ENCODE data around the gene VWA2.

The VWA2 gene

DNA sequence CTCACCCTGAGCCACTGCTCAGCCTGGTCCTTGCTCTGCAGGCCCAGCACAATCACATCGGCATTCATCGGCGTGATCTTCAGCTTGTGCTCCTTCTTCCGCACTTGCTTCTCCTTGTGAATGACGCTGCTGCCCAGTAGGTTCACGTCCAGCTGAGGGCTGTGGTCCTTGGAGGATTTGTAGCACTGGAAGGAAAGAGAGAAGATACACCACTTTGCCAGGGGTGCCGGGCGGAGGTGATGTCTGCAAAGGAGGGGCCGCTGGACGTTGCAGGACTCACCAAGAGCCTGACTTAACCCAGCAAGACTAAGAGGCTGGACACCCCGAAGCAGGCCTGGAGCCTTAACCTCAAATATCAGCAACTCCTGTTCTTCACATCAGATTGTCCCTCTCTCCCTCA lies 74.8 kb downstream of the VWA2 start:
- Histone ChIP-seq H3K36me3 (ENCODE audit: insufficient read depth, low read length) (no peaks in the 10 kb centered on the region), H3F3A (ENCODE audit: low read depth) (no peaks in the 10 kb centered on the region), H3K9me2 (replicated peaks; ENCODE audit: low read depth, low read length) (no peaks in the 10 kb centered on the region), H3K9ac (ENCODE audit: low read depth, low read length, poor library complexity, severe bottlenecking) (no peak overlapping the region), H3K4me2 (ENCODE audit: low read depth, low read length, poor library complexity, severe bottlenecking) (no peak overlapping the region), H3K27me3 (ENCODE audit: insufficient read depth, low read length, poor library complexity, severe bottlenecking) (no peaks in the 10 kb centered on the region), H2AFZ (ENCODE audit: low read length) (no peak overlapping the region), H3K79me2 (ENCODE audit: insufficient read depth, low read length) (no peaks in the 10 kb centered on the region), H3K4me1 (ENCODE audit: insufficient read depth, low read length, poor library complexity, severe bottlenecking) (peaks cover 11% of the 10 kb centered on the region), H3K9me3 (ENCODE audit: insufficient read depth, low read depth, low read length) (no peaks in the 10 kb centered on the region), H4K20me1 (ENCODE audit: insufficient read depth, low read length, poor library complexity, severe bottlenecking) (no peaks in the 10 kb centered on the region), H3K4me3 (ENCODE audit: low read length, poor library complexity, severe bottlenecking) (no peak overlapping the region)
- TF ChIP-seq, protein P1, sequence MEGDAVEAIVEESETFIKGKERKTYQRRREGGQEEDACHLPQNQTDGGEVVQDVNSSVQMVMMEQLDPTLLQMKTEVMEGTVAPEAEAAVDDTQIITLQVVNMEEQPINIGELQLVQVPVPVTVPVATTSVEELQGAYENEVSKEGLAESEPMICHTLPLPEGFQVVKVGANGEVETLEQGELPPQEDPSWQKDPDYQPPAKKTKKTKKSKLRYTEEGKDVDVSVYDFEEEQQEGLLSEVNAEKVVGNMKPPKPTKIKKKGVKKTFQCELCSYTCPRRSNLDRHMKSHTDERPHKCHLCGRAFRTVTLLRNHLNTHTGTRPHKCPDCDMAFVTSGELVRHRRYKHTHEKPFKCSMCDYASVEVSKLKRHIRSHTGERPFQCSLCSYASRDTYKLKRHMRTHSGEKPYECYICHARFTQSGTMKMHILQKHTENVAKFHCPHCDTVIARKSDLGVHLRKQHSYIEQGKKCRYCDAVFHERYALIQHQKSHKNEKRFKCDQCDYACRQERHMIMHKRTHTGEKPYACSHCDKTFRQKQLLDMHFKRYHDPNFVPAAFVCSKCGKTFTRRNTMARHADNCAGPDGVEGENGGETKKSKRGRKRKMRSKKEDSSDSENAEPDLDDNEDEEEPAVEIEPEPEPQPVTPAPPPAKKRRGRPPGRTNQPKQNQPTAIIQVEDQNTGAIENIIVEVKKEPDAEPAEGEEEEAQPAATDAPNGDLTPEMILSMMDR (conservative IDR thresholded peaks at IDR 0.05; ENCODE audit: low read length) = no peak
- TF ChIP-seq EZH2phosphoT487 (IDR thresholded peaks at IDR 0.05; ENCODE audit: borderline replicate concordance) = no peak

DNA sequence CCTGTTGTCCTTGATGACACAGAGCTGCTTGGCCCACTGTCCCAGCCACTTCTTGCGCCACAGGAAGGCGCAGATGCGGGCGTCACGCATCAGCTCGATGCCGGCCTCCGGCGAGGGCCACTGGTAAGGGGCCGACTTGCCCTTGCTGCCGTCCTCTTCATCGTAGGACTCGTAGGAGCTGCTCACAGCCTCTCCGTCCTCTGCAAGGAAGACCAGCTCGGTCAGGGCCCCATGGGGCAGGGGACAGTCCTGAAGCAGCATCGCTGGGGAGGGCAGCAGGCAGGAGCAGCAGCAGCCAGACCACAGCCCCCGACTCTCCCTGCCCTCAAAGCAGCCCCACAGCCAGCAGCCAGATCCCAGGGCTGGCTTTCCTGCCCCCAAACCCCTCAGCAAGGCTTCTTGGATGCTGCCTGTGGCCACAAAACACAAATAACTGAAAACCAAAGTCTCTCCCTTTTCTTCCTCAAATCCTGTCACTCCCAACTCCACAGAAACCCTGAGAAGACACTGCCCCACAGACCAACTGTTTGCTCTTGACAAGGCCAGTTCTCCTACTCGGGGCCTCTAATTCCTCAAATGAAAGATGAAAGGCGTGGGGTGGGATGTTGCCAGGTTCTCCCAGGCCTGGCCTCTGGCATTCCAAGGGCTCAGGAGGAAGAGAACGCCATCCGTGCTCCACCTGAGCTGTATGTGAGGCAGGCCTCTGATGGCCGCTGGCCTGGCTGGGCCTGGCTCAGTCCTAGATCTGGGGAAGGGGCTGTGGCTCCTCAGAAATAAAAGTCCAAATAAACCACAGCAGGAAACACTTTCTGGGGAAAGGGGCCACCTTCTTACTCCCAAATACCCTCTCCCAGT lies 76.7 kb downstream of the VWA2 start:
- Histone ChIP-seq H4K20me1 (ENCODE audit: insufficient read depth, low read length, poor library complexity, severe bottlenecking) (no peaks in the 10 kb centered on the region), H2AFZ (ENCODE audit: low read length) (no peak overlapping the region), H3K27me3 (ENCODE audit: insufficient read depth, low read length, poor library complexity, severe bottlenecking) (no peaks in the 10 kb centered on the region), H3K36me3 (ENCODE audit: insufficient read depth, low read length) (no peaks in the 10 kb centered on the region), H3K4me3 (ENCODE audit: low read length, poor library complexity, severe bottlenecking) (no peak overlapping the region), H3K4me2 (ENCODE audit: low read depth, low read length, poor library complexity, severe bottlenecking) (no peak overlapping the region), H3K79me2 (ENCODE audit: insufficient read depth, low read length) (no peaks in the 10 kb centered on the region), H3K9ac (ENCODE audit: low read depth, low read length, poor library complexity, severe bottlenecking) (no peak overlapping the region), H3K4me1 (ENCODE audit: insufficient read depth, low read length, poor library complexity, severe bottlenecking) (no peaks in the 10 kb centered on the region), H3F3A (ENCODE audit: low read depth) (no peaks in the 10 kb centered on the region), H3K9me2 (replicated peaks; ENCODE audit: low read depth, low read length) (no peaks in the 10 kb centered on the region), H3K9me3 (ENCODE audit: insufficient read depth, low read depth, low read length) (no peaks in the 10 kb centered on the region)
- TF ChIP-seq, protein P1 (conservative IDR thresholded peaks at IDR 0.05; ENCODE audit: low read length) = no peak
- TF ChIP-seq EZH2phosphoT487 (IDR thresholded peaks at IDR 0.05; ENCODE audit: borderline replicate concordance) = no peak

DNA sequence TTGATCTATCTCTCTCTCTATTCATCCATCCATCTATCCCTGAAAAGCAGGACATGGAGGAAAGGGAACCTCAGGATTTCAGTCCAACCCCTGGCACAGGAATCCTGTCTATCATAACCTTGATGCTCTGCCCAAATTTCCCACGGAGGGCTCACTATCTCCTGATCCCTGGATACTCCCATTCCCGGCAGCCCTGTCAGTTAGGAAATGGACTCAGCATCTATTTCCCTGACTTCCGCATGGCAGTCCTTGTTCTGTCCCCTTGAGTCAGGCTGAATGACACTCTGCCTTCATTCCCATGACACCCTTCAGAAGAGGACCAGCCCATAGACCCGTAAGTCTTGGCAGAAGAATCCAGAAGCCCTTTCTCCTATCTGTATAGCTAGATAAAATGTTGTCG lies 77.7 kb downstream of the VWA2 start:
- Histone ChIP-seq H3K36me3 (ENCODE audit: insufficient read depth, low read length) (no peaks in the 10 kb centered on the region), H3K4me3 (ENCODE audit: low read length, poor library complexity, severe bottlenecking) (no peak overlapping the region), H3K9me2 (replicated peaks; ENCODE audit: low read depth, low read length) (no peaks in the 10 kb centered on the region), H3K9ac (ENCODE audit: low read depth, low read length, poor library complexity, severe bottlenecking) (no peak overlapping the region), H3K9me3 (ENCODE audit: insufficient read depth, low read depth, low read length) (no peaks in the 10 kb centered on the region), H4K20me1 (ENCODE audit: insufficient read depth, low read length, poor library complexity, severe bottlenecking) (no peaks in the 10 kb centered on the region), H2AFZ (ENCODE audit: low read length) (no peak overlapping the region), H3K27me3 (ENCODE audit: insufficient read depth, low read length, poor library complexity, severe bottlenecking) (no peaks in the 10 kb centered on the region), H3K4me1 (ENCODE audit: insufficient read depth, low read length, poor library complexity, severe bottlenecking) (no peaks in the 10 kb centered on the region), H3F3A (ENCODE audit: low read depth) (no peaks in the 10 kb centered on the region), H3K79me2 (ENCODE audit: insufficient read depth, low read length) (no peaks in the 10 kb centered on the region), H3K4me2 (ENCODE audit: low read depth, low read length, poor library complexity, severe bottlenecking) (no peak overlapping the region)
- no peak for TF ChIP-seq EZH2phosphoT487 (IDR thresholded peaks at IDR 0.05; ENCODE audit: borderline replicate concordance)
- TF ChIP-seq, protein P1 (conservative IDR thresholded peaks at IDR 0.05; ENCODE audit: low read length) = no peak
